Right lobe of liver (tissue), 4 donors: ENCODE data around the gene KLRC2.
"Not testable (repeated sequence)": the region's sequence is repeated elsewhere in the genome, so short reads cannot be mapped to it uniquely, and the experiment has no call there.

Experiments
- CTCF ChIP-seq, 4 donors: fragments of 200-600 bp in 3 of 4; fragments of 450-650 bp in 1 of 4; IDR thresholded peaks; one replicate each; pipeline versions ENCODE4 v1.5.1 to v1.8.0; 2016 to 2022; ENCODE audit warnings: antibody characterized with exemption in 4 of 4, mild to moderate bottlenecking in 2 of 4
- POLR2A ChIP-seq: fragments of 450-650 bp; IDR thresholded peaks from one replicate; pipeline ENCODE4 v1.6.1; 2017; ENCODE audit warnings: antibody characterized with exemption, mild to moderate bottlenecking
- donor health status: DM: no; HTN: no; CAD: no.
- donor health status: DM: no; HTN: no; CAD: no.
- donor health status: DM: no; HTN: yes; CAD: no.

DNA sequence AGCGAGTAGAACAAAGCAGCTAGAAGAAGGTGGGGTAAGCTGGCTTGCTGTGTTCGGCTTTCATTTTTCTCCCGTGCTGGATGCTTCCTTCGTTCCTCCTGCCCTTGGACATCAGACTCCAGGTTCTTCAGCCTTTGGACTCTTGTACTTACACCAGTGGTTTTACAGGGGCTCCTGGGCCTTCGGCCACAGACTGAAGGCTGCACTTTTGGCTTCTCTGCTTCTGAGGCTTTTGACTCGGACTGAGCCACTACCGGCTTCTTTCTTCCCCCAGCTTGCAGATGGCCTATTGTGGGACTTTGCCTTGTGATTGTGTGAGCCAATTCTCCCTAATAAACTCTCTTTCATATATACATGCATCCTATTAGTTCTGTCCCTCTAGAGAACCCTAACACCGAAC is 9.9 kb downstream of the KLRC2 start:
- TF ChIP-seq CTCF (IDR thresholded peaks at IDR 0.05); POLR2A: not testable (repeated sequence)
